ENCODE measurements around the gene FCMR. TPM values are rescaled to one million over a fixed set of nuclear protein-coding genes. Genes with fewer than 3 reads are reported as not detected.
A peak's percentile ranks its signal among the peaks of the same experiment; 100 is the strongest.

The FCMR gene
- total RNA-seq, 4 donors from 2014 or later: 0.88 to 4.2 (median 1.00) TPM; not detected in 1

GRCh38 chr1:206883876-206884275 is 37.9 kb downstream of the FCMR start:
- DNase-seq: no peak
- H3K4me1 ChIP-seq: peaks cover 3 to 26% (median 6%) of the 10 kb centered on the region in 3 donors
- intact Hi-C loops (cut with DNase I): no loop called here
- TF ChIP-seq, protein P1, sequence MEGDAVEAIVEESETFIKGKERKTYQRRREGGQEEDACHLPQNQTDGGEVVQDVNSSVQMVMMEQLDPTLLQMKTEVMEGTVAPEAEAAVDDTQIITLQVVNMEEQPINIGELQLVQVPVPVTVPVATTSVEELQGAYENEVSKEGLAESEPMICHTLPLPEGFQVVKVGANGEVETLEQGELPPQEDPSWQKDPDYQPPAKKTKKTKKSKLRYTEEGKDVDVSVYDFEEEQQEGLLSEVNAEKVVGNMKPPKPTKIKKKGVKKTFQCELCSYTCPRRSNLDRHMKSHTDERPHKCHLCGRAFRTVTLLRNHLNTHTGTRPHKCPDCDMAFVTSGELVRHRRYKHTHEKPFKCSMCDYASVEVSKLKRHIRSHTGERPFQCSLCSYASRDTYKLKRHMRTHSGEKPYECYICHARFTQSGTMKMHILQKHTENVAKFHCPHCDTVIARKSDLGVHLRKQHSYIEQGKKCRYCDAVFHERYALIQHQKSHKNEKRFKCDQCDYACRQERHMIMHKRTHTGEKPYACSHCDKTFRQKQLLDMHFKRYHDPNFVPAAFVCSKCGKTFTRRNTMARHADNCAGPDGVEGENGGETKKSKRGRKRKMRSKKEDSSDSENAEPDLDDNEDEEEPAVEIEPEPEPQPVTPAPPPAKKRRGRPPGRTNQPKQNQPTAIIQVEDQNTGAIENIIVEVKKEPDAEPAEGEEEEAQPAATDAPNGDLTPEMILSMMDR (IDR thresholded peaks at IDR 0.05): no peak
- no peak for TF ChIP-seq POLR2A (IDR thresholded peaks at IDR 0.05)
- H3K4me3 ChIP-seq: no peak overlapping the region
- H3K27me3 ChIP-seq: peaks cover 0 to 3% (median 0%) of the 10 kb centered on the region in 4 donors
- no peak overlapping the region for H3K27ac ChIP-seq
- WGBS, 2 donors: 90 to 91% methylated on average over 2 of the region's 2 CpGs
- H3K9me3 ChIP-seq: peaks cover 0 to 5% (median 0%) of the 10 kb centered on the region in 3 donors
- H3K36me3 ChIP-seq: no peaks in the 10 kb centered on the region

GRCh38 chr1:206883160-206883559 is 38.6 kb downstream of the FCMR start:
- peaks cover 3 to 26% (median 6%) of the 10 kb centered on the region in 3 donors for H3K4me1 ChIP-seq
- TF ChIP-seq, protein P1 (IDR thresholded peaks at IDR 0.05): no peak
- TF ChIP-seq POLR2A (IDR thresholded peaks at IDR 0.05): no peak
- intact Hi-C loops (cut with DNase I): no loop called here
- H3K4me3 ChIP-seq: no peak overlapping the region
- WGBS, 2 donors: 93 to 97% methylated on average over 1 of the region's 1 CpG
- no peak overlapping the region for H3K27ac ChIP-seq
- DNase-seq: no peak
- peaks cover 0 to 3% (median 0%) of the 10 kb centered on the region in 4 donors for H3K27me3 ChIP-seq
- H3K9me3 ChIP-seq: peaks cover 0 to 12% (median 6%) of the 10 kb centered on the region in 3 donors
- no peaks in the 10 kb centered on the region for H3K36me3 ChIP-seq

GRCh38 chr1:206882555-206882954 is 39.2 kb downstream of the FCMR start:
- no peak overlapping the region for H3K27ac ChIP-seq
- no peaks in the 10 kb centered on the region for H3K36me3 ChIP-seq
- H3K27me3 ChIP-seq: peaks cover 0 to 3% (median 0%) of the 10 kb centered on the region in 4 donors
- no peak overlapping the region for H3K4me3 ChIP-seq
- TF ChIP-seq POLR2A (IDR thresholded peaks at IDR 0.05): no peak
- TF ChIP-seq, protein P1 (IDR thresholded peaks at IDR 0.05): peak in 3 of 6 experiments; percentile 10 to 41 (median 10)
- 67 to 71% methylated on average over 3 of the region's 3 CpGs for WGBS, 2 donors
- DNase-seq: no peak
- intact Hi-C loops (cut with DNase I): no loop called here
- peaks cover 3 to 21% (median 6%) of the 10 kb centered on the region in 3 donors for H3K4me1 ChIP-seq
- peaks cover 0 to 18% (median 9%) of the 10 kb centered on the region in 3 donors for H3K9me3 ChIP-seq

DNA sequence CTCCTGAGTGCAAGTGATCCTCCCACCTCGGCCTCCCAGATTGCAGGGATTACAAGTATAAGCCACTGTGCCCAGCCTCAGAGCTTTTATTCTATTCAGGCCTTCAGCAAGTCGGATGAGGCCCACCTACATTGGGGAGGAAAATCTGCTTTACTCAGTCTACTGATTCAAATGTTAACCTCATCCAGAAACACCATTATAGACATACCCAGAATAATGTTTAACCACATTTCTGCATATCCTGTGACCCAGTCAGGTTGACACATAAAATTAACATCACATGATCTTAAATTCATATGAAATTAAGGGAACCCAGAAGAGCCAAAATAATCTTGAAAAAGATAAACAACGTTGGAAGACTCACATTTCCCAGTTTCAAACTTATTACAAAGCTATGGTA is 41.4 kb downstream of the FCMR start:
- Histone ChIP-seq H3K9me3 (peaks cover 0 to 30% (median 9%) of the 10 kb centered on the region in 3 donors), H3K27me3 (no peaks in the 10 kb centered on the region), H3K27ac (no peak overlapping the region), H3K4me1 (peaks cover 0 to 7% (median 4%) of the 10 kb centered on the region in 3 donors), H3K4me3 (no peak overlapping the region), H3K36me3 (no peaks in the 10 kb centered on the region)
- TF ChIP-seq, protein P1 (IDR thresholded peaks at IDR 0.05): no peak
- TF ChIP-seq POLR2A (IDR thresholded peaks at IDR 0.05): no peak
- intact Hi-C loops (cut with DNase I): no loop called here
- 58 to 72% methylated on average over 3 of the region's 3 CpGs for WGBS, 2 donors
- DNase-seq: no peak

- peaks cover 0 to 10% (median 4%) of the 10 kb centered on the region in 3 donors for H3K4me1 ChIP-seq
- H3K36me3 ChIP-seq: no peaks in the 10 kb centered on the region
- H3K9me3 ChIP-seq: peaks cover 0 to 30% (median 9%) of the 10 kb centered on the region in 3 donors
- intact Hi-C loops (cut with DNase I): no loop called here
- H3K4me3 ChIP-seq: no peak overlapping the region
- DNase-seq: no peak
- H3K27me3 ChIP-seq: no peaks in the 10 kb centered on the region
- TF ChIP-seq, protein P1 (IDR thresholded peaks at IDR 0.05): no peak
- no peak for TF ChIP-seq POLR2A (IDR thresholded peaks at IDR 0.05)
- no peak overlapping the region for H3K27ac ChIP-seq
These were observed 43.3 kb downstream of the FCMR start for GRCh38 chr1:206878456-206878855.
